Measurements from ENCODE around the gene CHODL. TPM values are rescaled to one million over a fixed set of nuclear protein-coding genes. Genes with fewer than 3 reads are reported as not detected.

Gene CHODL
- total RNA-seq, 1 experiment from 2014 or later, result 3.1 TPM

- Mint-ChIP-seq H3K9me3 (no peaks in the 10 kb centered on the region), H3K4me1 (no peaks in the 10 kb centered on the region), H3K36me3 (no peaks in the 10 kb centered on the region), H3K27me3 (ENCODE audit: low read depth) (no peaks in the 10 kb centered on the region; the same call in 1 of the 2 replicates), H3K27ac (no peak overlapping the region), H3K4me3 (no peak overlapping the region)
- ChIA-PET POLR2A (no interaction called here), CTCF (interaction anchor here (2.0 kb wide), 1 partner anchor 328 kb away, joined by 6 read pairs; no protein-coding TSS in a partner anchor)
- ATAC-seq (no peak), DNase-seq (ENCODE audit: low spot score) (no peak)
- no peak for TF ChIP-seq MYBL2 (CRISPR knock-in tag; IDR thresholded peaks at IDR 0.05)
- no peak for TF ChIP-seq FOXJ3 (CRISPR knock-in tag; IDR thresholded peaks at IDR 0.05; ENCODE audit: borderline replicate concordance)
- TF ChIP-seq PREB (CRISPR knock-in tag; IDR thresholded peaks at IDR 0.05; ENCODE audit: borderline replicate concordance), result no peak
- no peak for TF ChIP-seq FOXK1 (CRISPR knock-in tag; IDR thresholded peaks at IDR 0.05)
- no peak for TF ChIP-seq KAT7 (CRISPR knock-in tag; IDR thresholded peaks at IDR 0.05; ENCODE audit: borderline replicate concordance)
- TF ChIP-seq EMX1 (CRISPR knock-in tag; IDR thresholded peaks at IDR 0.05), result no peak
- no peak for TF ChIP-seq JAZF1 (CRISPR knock-in tag; IDR thresholded peaks at IDR 0.05)
- TF ChIP-seq ATF3 (CRISPR knock-in tag; conservative IDR thresholded peaks at IDR 0.05), result no peak
- no peak for TF ChIP-seq FOXP4 (CRISPR knock-in tag; IDR thresholded peaks at IDR 0.05)
Observed at GRCh38 chr21:18253799-18254198, 9.2 kb downstream of the CHODL start.

- DNase-seq (ENCODE audit: low spot score) (no peak), ATAC-seq (no peak)
- POLR2A ChIA-PET, result no interaction called here
- TF ChIP-seq RORB (CRISPR knock-in tag; IDR thresholded peaks at IDR 0.05), result no peak
- CTCF ChIA-PET, result no interaction called here
- no peak overlapping the region for H3K27ac Mint-ChIP-seq
- no peak overlapping the region for H3K4me3 Mint-ChIP-seq
- no peaks in the 10 kb centered on the region for H3K27me3 Mint-ChIP-seq (ENCODE audit: low read depth)
- H3K9me3 Mint-ChIP-seq, result peaks cover 23% of the 10 kb centered on the region
- H3K4me1 Mint-ChIP-seq, result no peaks in the 10 kb centered on the region
- H3K36me3 Mint-ChIP-seq, result peaks cover 9% of the 10 kb centered on the region
Observed at GRCh38 chr21:18265944-18266343, 21.3 kb downstream of the CHODL start.

- DNase-seq (ENCODE audit: low spot score), result no peak
- H3K27ac Mint-ChIP-seq, result no peak overlapping the region
- no peaks in the 10 kb centered on the region for H3K27me3 Mint-ChIP-seq (ENCODE audit: low read depth)
- TF ChIP-seq SMAD3 (CRISPR knock-in tag; IDR thresholded peaks at IDR 0.05; ENCODE audit: borderline replicate concordance) (no peak), USF2 (CRISPR knock-in tag; IDR thresholded peaks at IDR 0.05) (no peak)
- peaks cover 9% of the 10 kb centered on the region for H3K36me3 Mint-ChIP-seq
- no peaks in the 10 kb centered on the region for H3K4me1 Mint-ChIP-seq
- no peak for ATAC-seq
- no peak overlapping the region for H3K4me3 Mint-ChIP-seq
- peaks cover 23% of the 10 kb centered on the region for H3K9me3 Mint-ChIP-seq
- POLR2A ChIA-PET, result no interaction called here
- CTCF ChIA-PET, result no interaction called here
Observed at GRCh38 chr21:18267496-18267895, 22.9 kb downstream of the CHODL start.

- CTCF ChIA-PET, result no interaction called here
- DNase-seq (ENCODE audit: low spot score) (no peak), ATAC-seq (no peak)
- POLR2A ChIA-PET, result no interaction called here
- H3K36me3 Mint-ChIP-seq, result peaks cover 9% of the 10 kb centered on the region
- TF ChIP-seq USF2 (CRISPR knock-in tag; IDR thresholded peaks at IDR 0.05) (no peak), FOXP4 (CRISPR knock-in tag; IDR thresholded peaks at IDR 0.05) (no peak), PRDM15 (CRISPR knock-in tag; IDR thresholded peaks at IDR 0.05) (no peak), E2F5 (CRISPR knock-in tag; IDR thresholded peaks at IDR 0.05) (no peak), OVOL2 (CRISPR knock-in tag; IDR thresholded peaks at IDR 0.05; ENCODE audit: borderline replicate concordance) (no peak), JUN (CRISPR knock-in tag; IDR thresholded peaks at IDR 0.05) (no peak), PRRX2 (CRISPR knock-in tag; IDR thresholded peaks at IDR 0.05) (no peak), HMGA2 (CRISPR knock-in tag; IDR thresholded peaks at IDR 0.05) (no peak)
- H3K27ac Mint-ChIP-seq, result no peak overlapping the region
- peaks cover 23% of the 10 kb centered on the region for H3K9me3 Mint-ChIP-seq
- H3K27me3 Mint-ChIP-seq (ENCODE audit: low read depth), result no peaks in the 10 kb centered on the region
- H3K4me3 Mint-ChIP-seq, result no peak overlapping the region
- H3K4me1 Mint-ChIP-seq, result no peaks in the 10 kb centered on the region
Observed at GRCh38 chr21:18268906-18269305, 24.3 kb downstream of the CHODL start.

All from WTC11 (cell line).